A673 (cell line): ENCODE results near the gene KLKB1. TPM values are rescaled to one million over a fixed set of nuclear protein-coding genes. Genes with fewer than 3 reads are reported as not detected.
"Not testable (repeated sequence)": the region's sequence is repeated elsewhere in the genome, so short reads cannot be mapped to it uniquely, and the experiment has no call there.

ENCODE experiments used
- BruUV-seq: library from RNA; stranded (reverse); fragments of 400-500 nt; replicated peaks from 2 replicates; lab custom pipeline; 2021; lab: Mats Ljungman, UMichigan
- CTCF ChIA-PET: fragments of 300-600 bp; sonication (Branson Sonifier 250); formaldehyde crosslinking; loops from one replicate; lab custom pipeline; 2022; ENCODE audit warnings: antibody characterized with exemption; lab: Charles Lee
- POLR2A ChIA-PET: fragments of 300-600 bp; sonication (Branson Sonifier 250); formaldehyde crosslinking; loops from one replicate; lab custom pipeline; 2022; ENCODE audit warnings: antibody characterized with exemption; ENCODE audit not compliant: low non-redundant PET; lab: Charles Lee
- DNase-seq: peaks from one replicate; pipeline ENCODE4 v3.0.0-alpha.2; 2015; ENCODE audit warnings: low spot score
- H3K27ac ChIP-seq: fragments of 200-600 bp; sonication (generic); 2 replicates; pipeline ENCODE4 v1.5.1; 2016; ENCODE audit warnings: mixed run types, low read depth, mild to moderate bottlenecking, mixed read lengths, antibody characterized with exemption, low read length; ENCODE audit not compliant: poor library complexity, severe bottlenecking
- H3K27me3 ChIP-seq: fragments of 200-600 bp; sonication (generic); replicated peaks from 2 replicates; pipeline ENCODE4 v1.6.1; 2017; ENCODE audit warnings: mixed run types, low read depth, mild to moderate bottlenecking, mixed read lengths, antibody characterized with exemption, low read length; ENCODE audit not compliant: insufficient read depth, poor library complexity
- H3K36me3 ChIP-seq: fragments of 200-600 bp; sonication (generic); 2 replicates; pipeline ENCODE4 v1.6.1; 2016; ENCODE audit warnings: mixed run types, mild to moderate bottlenecking, mixed read lengths, antibody characterized with exemption, low read length; ENCODE audit not compliant: insufficient read depth, poor library complexity, severe bottlenecking
- H3K4me1 ChIP-seq: fragments of 200-600 bp; sonication (generic); 2 replicates; pipeline ENCODE4 v1.6.1; 2017; ENCODE audit warnings: mixed run types, mild to moderate bottlenecking, mixed read lengths, antibody characterized with exemption, low read length; ENCODE audit not compliant: insufficient read depth, poor library complexity, severe bottlenecking
- H3K4me3 ChIP-seq: fragments of 200-600 bp; sonication (generic); 2 replicates; pipeline ENCODE4 v1.5.1; 2016; ENCODE audit warnings: low read depth, mixed run types, mild to moderate bottlenecking, mixed read lengths, low read length; ENCODE audit not compliant: poor library complexity, severe bottlenecking
- H3K9me3 ChIP-seq: fragments of 200-600 bp; sonication (generic); 2 replicates; pipeline ENCODE4 v1.6.1; 2016; ENCODE audit warnings: mixed run types, low read depth, mild to moderate bottlenecking, mixed read lengths, antibody characterized with exemption, low read length; ENCODE audit not compliant: poor library complexity, severe bottlenecking
- EZH2 ChIP-seq: fragments of 200-600 bp; sonication (generic); IDR thresholded peaks from 2 replicates; pipeline ENCODE4 v1.6.1; 2017; ENCODE audit warnings: borderline replicate concordance, low read depth, mild to moderate bottlenecking, mixed read lengths, antibody characterized with exemption, low read length; ENCODE audit not compliant: poor library complexity, severe bottlenecking
- intact Hi-C: fragments of 100-400 bp; cut with micrococcal nuclease; formaldehyde crosslinking; loops from one replicate; pipeline ENCODE4 v1.10.0; 2022; ENCODE audit not compliant: unreplicated experiment
- total RNA-seq: library from RNA; stranded (reverse); gene quantifications from 2 replicates; pipeline ENCODE4 v1.2.3, GENCODE V29; 2021
- TF ChIP-seq, protein P1 (sequence below): fragments of 300-800, 200-600 bp; sonication (generic); conservative IDR thresholded peaks from 2 replicates; pipeline ENCODE4 v1.5.1; 2017; ENCODE audit warnings: low read depth, mild to moderate bottlenecking, antibody characterized with exemption, low read length, moderate library complexity, mixed read lengths

The KLKB1 gene
- total RNA-seq, 1 experiment from 2014 or later: not detected

- TF ChIP-seq, protein P1, sequence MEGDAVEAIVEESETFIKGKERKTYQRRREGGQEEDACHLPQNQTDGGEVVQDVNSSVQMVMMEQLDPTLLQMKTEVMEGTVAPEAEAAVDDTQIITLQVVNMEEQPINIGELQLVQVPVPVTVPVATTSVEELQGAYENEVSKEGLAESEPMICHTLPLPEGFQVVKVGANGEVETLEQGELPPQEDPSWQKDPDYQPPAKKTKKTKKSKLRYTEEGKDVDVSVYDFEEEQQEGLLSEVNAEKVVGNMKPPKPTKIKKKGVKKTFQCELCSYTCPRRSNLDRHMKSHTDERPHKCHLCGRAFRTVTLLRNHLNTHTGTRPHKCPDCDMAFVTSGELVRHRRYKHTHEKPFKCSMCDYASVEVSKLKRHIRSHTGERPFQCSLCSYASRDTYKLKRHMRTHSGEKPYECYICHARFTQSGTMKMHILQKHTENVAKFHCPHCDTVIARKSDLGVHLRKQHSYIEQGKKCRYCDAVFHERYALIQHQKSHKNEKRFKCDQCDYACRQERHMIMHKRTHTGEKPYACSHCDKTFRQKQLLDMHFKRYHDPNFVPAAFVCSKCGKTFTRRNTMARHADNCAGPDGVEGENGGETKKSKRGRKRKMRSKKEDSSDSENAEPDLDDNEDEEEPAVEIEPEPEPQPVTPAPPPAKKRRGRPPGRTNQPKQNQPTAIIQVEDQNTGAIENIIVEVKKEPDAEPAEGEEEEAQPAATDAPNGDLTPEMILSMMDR: no peak
- Histone ChIP-seq H3K27me3 (no peaks in the 10 kb centered on the region), H3K27ac (peak overlapping the region; percentile 79), H3K9me3 (no peaks in the 10 kb centered on the region), H3K4me3 (peak overlapping the region; percentile 37), H3K4me1 (peaks cover 19% of the 10 kb centered on the region), H3K36me3 (no peaks in the 10 kb centered on the region)
- ChIA-PET CTCF (no interaction called here), POLR2A (interaction anchor here (0.6 kb wide), 1 partner anchor 261 kb away, joined by 3 read pairs; no protein-coding TSS in a partner anchor)
- no TSS peak for BruUV-seq
- DNase-seq: peak; percentile 67
- intact Hi-C loops: no loop called here
Observed at GRCh38 chr4:186266729-186267456, 39.6 kb downstream of the KLKB1 start.

DNA sequence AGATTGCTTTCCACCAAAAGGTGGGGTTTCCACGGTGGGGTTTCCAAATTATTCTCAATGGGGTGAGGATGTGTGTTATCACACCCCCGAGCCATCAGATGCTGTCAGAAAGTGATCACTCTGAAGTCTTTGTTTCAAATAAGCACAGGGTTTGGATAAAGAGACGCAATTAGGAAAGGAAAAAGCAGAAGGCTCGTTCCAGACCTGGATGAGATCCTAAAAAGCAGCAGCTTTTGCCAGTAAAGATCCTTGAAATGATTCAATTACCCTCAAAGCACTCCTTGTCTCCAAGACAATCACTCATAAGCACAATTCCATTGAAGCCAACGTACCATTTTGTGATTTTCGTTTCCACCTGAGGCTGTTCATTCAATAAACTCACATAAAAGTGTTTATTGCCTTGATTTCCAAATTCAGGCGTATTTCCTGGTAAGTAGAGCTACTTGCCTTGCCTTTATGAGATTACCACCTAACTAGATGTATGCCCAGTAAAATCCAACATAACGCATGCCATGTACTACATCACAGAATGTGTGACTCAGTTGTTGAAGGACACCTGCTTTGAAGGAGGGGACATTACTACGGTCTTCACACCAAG, 43.9 kb downstream of the KLKB1 start:
- POLR2A ChIA-PET: no interaction called here
- no peaks in the 10 kb centered on the region for H3K36me3 ChIP-seq
- no peak overlapping the region for H3K4me3 ChIP-seq
- no peak for DNase-seq
- H3K27ac ChIP-seq: no peak overlapping the region
- no peaks in the 10 kb centered on the region for H3K27me3 ChIP-seq
- CTCF ChIA-PET: no interaction called here
- TF ChIP-seq EZH2: no peak
- TF ChIP-seq, protein P1: no peak
- intact Hi-C loops: no loop called here
- H3K9me3 ChIP-seq: no peaks in the 10 kb centered on the region
- no TSS peak for BruUV-seq
- peaks cover 11% of the 10 kb centered on the region for H3K4me1 ChIP-seq

DNA sequence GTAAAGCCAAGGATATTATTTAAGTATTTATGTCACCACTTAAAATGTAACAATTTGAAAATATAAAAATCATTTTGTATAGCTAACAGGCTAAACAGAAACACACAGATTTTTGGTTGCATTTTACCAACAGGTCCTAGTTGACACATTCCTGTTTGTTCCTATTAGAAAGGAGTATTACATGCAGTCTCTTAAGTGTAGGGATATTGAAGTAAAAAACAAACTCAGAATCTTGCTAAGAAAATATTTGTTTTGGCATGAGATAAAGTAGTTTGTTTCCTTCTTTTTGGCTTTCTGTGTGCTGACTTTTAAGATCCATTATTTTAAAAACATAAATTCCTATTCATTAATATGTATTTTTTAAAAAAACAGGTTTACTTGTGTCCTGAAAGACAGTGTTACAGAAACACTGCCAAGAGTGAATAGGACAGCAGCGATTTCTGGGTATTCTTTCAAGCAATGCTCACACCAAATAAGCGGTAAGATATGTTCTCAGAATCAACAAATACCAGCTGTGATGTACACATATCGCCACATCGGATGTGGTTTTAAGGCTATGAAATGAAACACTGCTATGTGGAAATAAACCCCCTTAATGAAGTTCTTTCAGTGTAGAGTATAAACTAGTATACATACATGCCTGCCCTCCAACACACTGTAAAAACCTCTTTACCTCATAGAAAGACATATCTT, 45.5 kb downstream of the KLKB1 start:
- no peak for DNase-seq
- Histone ChIP-seq H3K4me1 (no peaks in the 10 kb centered on the region), H3K27me3 (no peaks in the 10 kb centered on the region), H3K9me3 (no peaks in the 10 kb centered on the region), H3K4me3 (no peak overlapping the region), H3K27ac (no peak overlapping the region), H3K36me3 (no peaks in the 10 kb centered on the region)
- POLR2A ChIA-PET: no interaction called here
- intact Hi-C loops: no loop called here
- TF ChIP-seq EZH2: no peak
- TF ChIP-seq, protein P1: no peak
- no TSS peak for BruUV-seq
- CTCF ChIA-PET: no interaction called here

DNA sequence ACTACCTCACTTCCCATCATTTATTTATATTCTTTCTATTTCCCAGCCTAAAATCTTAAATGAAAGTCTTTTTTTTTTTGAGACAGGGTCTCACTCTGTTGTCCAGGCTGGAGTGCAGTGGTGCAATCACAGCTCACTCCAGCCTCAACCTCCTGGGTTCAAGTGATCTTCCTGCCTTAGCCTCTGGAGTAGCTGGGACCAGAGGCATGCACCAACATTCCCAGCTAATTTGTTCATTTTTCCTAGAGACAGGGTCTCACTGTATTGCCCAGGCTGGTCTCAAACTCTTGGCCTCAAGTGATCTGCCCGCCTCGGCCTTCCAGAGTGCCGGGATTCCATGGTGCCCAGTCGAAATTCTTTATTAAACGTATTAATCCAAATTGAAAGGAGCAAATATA, 46.1 kb downstream of the KLKB1 start:
- H3K4me1 ChIP-seq, DNase-seq, CTCF ChIA-PET, H3K9me3 ChIP-seq, BruUV-seq, H3K4me3 ChIP-seq, intact Hi-C loops, H3K36me3 ChIP-seq, POLR2A ChIA-PET, H3K27ac ChIP-seq, H3K27me3 ChIP-seq: not testable (repeated sequence)
